B cell (primary cell): ENCODE measurements around the gene RNGTT. TPM values are rescaled to one million over a fixed set of nuclear protein-coding genes. Genes with fewer than 3 reads are reported as not detected.

ENCODE experiments used
- ATAC-seq: fragments of 200-7000 bp; cut with Tn5 transposase; one replicate; pipeline ENCODE4 v1.10.0; 2021; ENCODE audit warnings: low read depth, mild to moderate bottlenecking, moderate number of reproducible peaks, moderate library complexity
- CTCF ChIA-PET: fragments of 350-600 bp; sonication (Branson Sonifier 250); formaldehyde crosslinking; loops from one replicate; lab custom pipeline; 2021; ENCODE audit warnings: antibody characterized with exemption, inconsistent platforms; lab: Charles Lee
- POLR2A ChIA-PET: fragments of 350-600 bp; sonication (Branson Sonifier 250); formaldehyde crosslinking; loops from one replicate; lab custom pipeline; 2021; ENCODE audit warnings: antibody characterized with exemption; lab: Charles Lee
- DNase-seq: peaks from one replicate; pipeline ENCODE4 v3.0.0; 2013
- H2AFZ ChIP-seq: 2 replicates; pipeline ENCODE4 v1.6.1; 2012; ENCODE audit warnings: mild to moderate bottlenecking, low read depth, low read length; ENCODE audit not compliant: insufficient read depth, poor library complexity, severe bottlenecking
- H3K27ac ChIP-seq, 2 donors: 1 replicate in 1 of 2; 2 replicates in 1 of 2; pipeline ENCODE4 v1.5.1; 2012 to 2013; ENCODE audit warnings: low read length in 2 of 2, mild to moderate bottlenecking in 2 of 2, moderate library complexity in 1 of 2
- H3K27me3 ChIP-seq, 4 experiments: fragments of 200-600 bp in 1 of 4; sonication (generic) in 1 of 4; replicated peaks in 1 of 4; 1 replicate in 2 of 4; 2 replicates in 2 of 4; pipeline versions ENCODE4 v1.6.1 to v1.7.0; 2013 to 2016; ENCODE audit warnings: low read length in 3 of 4, mild to moderate bottlenecking in 2 of 4, mixed read lengths in 1 of 4, moderate library complexity in 1 of 4; ENCODE audit not compliant: insufficient read depth in 4 of 4, control insufficient read depth in 3 of 4; ENCODE audit errors: control extremely low read depth in 1 of 4
- H3K36me3 ChIP-seq, 2 experiments: replicated peaks in 1 of 2; 1 replicate in 1 of 2; 2 replicates in 1 of 2; pipeline versions ENCODE4 v1.6.1 to v1.7.1; 2013; ENCODE audit warnings: low read length in 1 of 2; ENCODE audit not compliant: insufficient read depth in 2 of 2, control insufficient read depth in 1 of 2; ENCODE audit errors: control extremely low read depth in 1 of 2, extremely low read depth in 1 of 2
- H3K4me1 ChIP-seq, 2 donors: fragments of 200-600 bp in 1 of 2; sonication (generic) in 1 of 2; 1 replicate in 1 of 2; 2 replicates in 1 of 2; pipeline versions ENCODE4 v1.5.1 to v1.6.1; 2013 to 2017; ENCODE audit warnings: low read length in 2 of 2; ENCODE audit not compliant: control insufficient read depth in 2 of 2, insufficient read depth in 2 of 2
- H3K4me2 ChIP-seq: replicated peaks from 2 replicates; pipeline ENCODE3; 2012; ENCODE audit warnings: mild to moderate bottlenecking, low read depth, low read length; ENCODE audit not compliant: poor library complexity, severe bottlenecking
- H3K4me3 ChIP-seq, 5 experiments: fragments of 200-600 bp in 1 of 5; sonication (generic) in 1 of 5; 1 replicate in 3 of 5; 2 replicates in 2 of 5; pipeline versions ENCODE4 v1.5.1 to v1.7.0; 2011 to 2016; ENCODE audit warnings: low read length in 4 of 5, mild to moderate bottlenecking in 4 of 5, low read depth in 2 of 5, control low read depth in 1 of 5, moderate library complexity in 1 of 5; ENCODE audit not compliant: insufficient read depth in 1 of 5; ENCODE audit errors: control extremely low read depth in 1 of 5, extremely low read depth in 1 of 5
- H3K79me2 ChIP-seq: fragments of 200-600 bp; sonication (generic); one replicate; pipeline ENCODE4 v1.6.0; 2016; ENCODE audit warnings: low read length; ENCODE audit not compliant: control insufficient read depth, insufficient read depth
- H3K9ac ChIP-seq: fragments of 200-600 bp; sonication (generic); 2 replicates; pipeline ENCODE4 v1.6.1; 2017; ENCODE audit warnings: mild to moderate bottlenecking, low read length, moderate library complexity
- H3K9me3 ChIP-seq, 3 donors: one replicate each; pipeline versions ENCODE4 v1.6.1 to v1.7.1; 2013; ENCODE audit warnings: low read length in 2 of 3; ENCODE audit not compliant: control insufficient read depth in 2 of 3, insufficient read depth in 1 of 3; ENCODE audit errors: control extremely low read depth in 1 of 3
- H4K20me1 ChIP-seq: 2 replicates; pipeline ENCODE4 v1.6.0; 2012; ENCODE audit warnings: mild to moderate bottlenecking, low read length; ENCODE audit not compliant: insufficient read depth, control insufficient read depth, poor library complexity, severe bottlenecking
- H3K27ac Mint-ChIP-seq: one replicate; pipeline ENCODE4 v1.8.0; 2021; ENCODE audit warnings: mixed read lengths
- H3K27me3 Mint-ChIP-seq: one replicate; pipeline ENCODE4 v1.8.0; 2021; ENCODE audit warnings: mixed read lengths
- H3K4me1 Mint-ChIP-seq: one replicate; pipeline ENCODE4 v1.8.0; 2021; ENCODE audit warnings: mixed read lengths
- H3K4me3 Mint-ChIP-seq: one replicate; pipeline ENCODE4 v1.8.0; 2021; ENCODE audit warnings: mixed read lengths
- H3K9me3 Mint-ChIP-seq: one replicate; pipeline ENCODE4 v1.8.0; 2022; ENCODE audit warnings: mixed read lengths; ENCODE audit not compliant: insufficient read depth
- CTCF ChIP-seq: fragments of 200-600 bp; IDR thresholded peaks from one replicate; pipeline ENCODE4 v1.8.0; 2022; ENCODE audit warnings: antibody characterized with exemption, mild to moderate bottlenecking
- EZH2 ChIP-seq: IDR thresholded peaks from 2 replicates; pipeline ENCODE4 v1.6.1; 2012; ENCODE audit warnings: borderline replicate concordance, low read depth, mild to moderate bottlenecking, moderate library complexity, low read length; ENCODE audit not compliant: insufficient read depth, poor library complexity, severe bottlenecking
- WGBS: methylation state at CpG from one replicate; pipeline ENCODE4 v1.1.5; 2013; ENCODE audit warnings: missing lambda C conversion rate; ENCODE audit not compliant: insufficient coverage; 5-methylcytosine and 5-hydroxymethylcytosine counted together
- intact Hi-C: fragments of 100-400 bp; cut with micrococcal nuclease; formaldehyde crosslinking; loops from one replicate; pipeline ENCODE4 v1.10.0; 2022
- polyA plus RNA-seq: library from polyadenylated mRNA; depleted of rRNA; stranded (reverse); fragments of >200 nt; gene quantifications from 2 replicates; pipeline ENCODE4 v1.2.3, GENCODE V29; 2012
- total RNA-seq, 2 donors: library from RNA; stranded (reverse); fragments of 120-200 nt in 1 of 2; gene quantifications; 1 replicate in 1 of 2; 2 replicates in 1 of 2; pipeline versions ENCODE4 v1.2.3 to v1.2.4, GENCODE V29; 2013 to 2022

The RNGTT gene
- total and polyA plus RNA-seq, 2 donors (not counting 1 experiment from before 2014, with no cell fraction given) = 10.8 to 29.1 TPM

- Mint-ChIP-seq H3K27ac (no peak overlapping the region), H3K9me3 (peaks cover 4% of the 10 kb centered on the region), H3K4me3 (no peak overlapping the region), H3K27me3 (no peaks in the 10 kb centered on the region), H3K4me1 (no peaks in the 10 kb centered on the region)
- H4K20me1 ChIP-seq = no peaks in the 10 kb centered on the region
- H3K36me3 ChIP-seq = no peaks in the 10 kb centered on the region
- H3K27me3 ChIP-seq = no peaks in the 10 kb centered on the region
- no peak overlapping the region for H3K4me3 ChIP-seq
- CTCF ChIA-PET = interaction anchor here (0.8 kb wide), 1 partner anchor 11 kb away, joined by 3 read pairs; no protein-coding TSS in a partner anchor
- DNase-seq = no peak
- H3K4me2 ChIP-seq = no peak overlapping the region
- no peaks in the 10 kb centered on the region for H3K4me1 ChIP-seq
- H3K27ac ChIP-seq = no peak overlapping the region
- POLR2A ChIA-PET = no interaction called here
- no peak for ATAC-seq
- H2AFZ ChIP-seq = no peak overlapping the region
- intact Hi-C loops = no loop called here
- TF ChIP-seq EZH2 = no peak
- TF ChIP-seq CTCF = no peak
- H3K79me2 ChIP-seq = no peaks in the 10 kb centered on the region
- peaks cover 0 to 3% (median under 1%) of the 10 kb centered on the region in 3 donors for H3K9me3 ChIP-seq
- no peak overlapping the region for H3K9ac ChIP-seq
- WGBS = 90% methylated on average over 6 of the region's 6 CpGs
Observed at GRCh38 chr6:88575536-88575935, 387.9 kb downstream of the RNGTT start.

- no peaks in the 10 kb centered on the region for H4K20me1 ChIP-seq
- CTCF ChIA-PET = interaction anchor here (0.6 to 0.8 kb wide), 2 partner anchors 10 to 861 kb away, joined by 3 read pairs; no protein-coding TSS in a partner anchor
- no peaks in the 10 kb centered on the region for H3K4me1 Mint-ChIP-seq
- DNase-seq (no peak), ATAC-seq (no peak)
- H3K9me3 Mint-ChIP-seq = peaks cover 4% of the 10 kb centered on the region
- H3K27ac Mint-ChIP-seq = no peak overlapping the region
- H3K9ac ChIP-seq = no peak overlapping the region
- H3K9me3 ChIP-seq = peaks cover 0 to 10% (median 9%) of the 10 kb centered on the region in 3 donors
- no peaks in the 10 kb centered on the region for H3K27me3 Mint-ChIP-seq
- H3K4me3 Mint-ChIP-seq = no peak overlapping the region
- WGBS = 97% methylated on average over 3 of the region's 5 CpGs
- no peak overlapping the region for H2AFZ ChIP-seq
- no peaks in the 10 kb centered on the region for H3K27me3 ChIP-seq
- no peak overlapping the region for H3K27ac ChIP-seq
- no peak overlapping the region for H3K4me2 ChIP-seq
- intact Hi-C loops = no loop called here
- POLR2A ChIA-PET = no interaction called here
- no peaks in the 10 kb centered on the region for H3K79me2 ChIP-seq
- no peaks in the 10 kb centered on the region for H3K36me3 ChIP-seq
- no peaks in the 10 kb centered on the region for H3K4me1 ChIP-seq
- TF ChIP-seq EZH2 = no peak
- no peak for TF ChIP-seq CTCF
- no peak overlapping the region for H3K4me3 ChIP-seq
Observed at GRCh38 chr6:88574651-88575050, 388.8 kb downstream of the RNGTT start.
